ENCODE data around the gene AKAP13. TPM values are rescaled to one million over a fixed set of nuclear protein-coding genes. Genes with fewer than 3 reads are reported as not detected.
"Not testable (repeated sequence)": the region's sequence is repeated elsewhere in the genome, so short reads cannot be mapped to it uniquely, and the experiment has no call there.

The AKAP13 gene
- total RNA-seq, 2 donors from 2014 or later = 105 to 106 TPM

GRCh38 chr15:85794598-85795336 lies 414.4 kb downstream of the AKAP13 start, which contains the start of gene KLHL25:
TSS of gene KLHL25 (minus strand) at chr15:85794925. CDS start at chr15:85769810, 25,115 bp downstream.
- Mint-ChIP-seq H3K9me3 (no peaks in the 10 kb centered on the region), H3K36me3 (peaks cover 0 to 9% of the 10 kb centered on the region in 2 donors), H3K27ac (peak within 1 kb of the TSS; percentile 85 to 96)
- peak; percentile 88 to 93 for DNase-seq (ENCODE audit: low spot score in 2 of 2)
- peak; percentile 94 for ATAC-seq

GRCh38 chr15:85795337-85796305 lies 415.2 kb downstream of the AKAP13 start:
- H3K27ac Mint-ChIP-seq = peak overlapping the region in 1 of 2 donors; percentile 85
- DNase-seq (ENCODE audit: low spot score in 2 of 2) = no peak
- no peak for ATAC-seq
- peaks cover 0 to 9% of the 10 kb centered on the region in 2 donors for H3K36me3 Mint-ChIP-seq
- H3K9me3 Mint-ChIP-seq = no peaks in the 10 kb centered on the region

- ATAC-seq; H3K9me3 Mint-ChIP-seq; H3K36me3 Mint-ChIP-seq; DNase-seq (ENCODE audit: low spot score in 2 of 2): not testable (repeated sequence)
- peak overlapping the region in 1 of 2 donors; percentile 85 for H3K27ac Mint-ChIP-seq
These were observed 416.0 kb downstream of the AKAP13 start for GRCh38 chr15:85796371-85796770.

Measured in activated naive CD4-positive, alpha-beta T cell treated with anti-CD3 and anti-CD28 coated beads, Interleukin-2, amount 50 U/mL, for 72 hours (primary cell).